ENCODE measurements around the gene SF3B6. TPM values are rescaled to one million over a fixed set of nuclear protein-coding genes. Genes with fewer than 3 reads are reported as not detected.

The SF3B6 gene
- total RNA-seq: 100 to 1,000 TPM in 3 of 4 donors, 10 to 100 TPM in 1; 91.3 to 150 (median 125) TPM

GRCh38 chr2:24075915-24076848, at the start of gene SF3B6:
TSS of gene SF3B6 (minus strand) at chr2:24076326. CDS start at chr2:24076229, 97 bp downstream.
- intact Hi-C loops (cut with DNase I): loop anchor here (10.0 kb wide), 1 partner anchor 151 kb away; the partner anchor contains the start of gene ATAD2B
- 0% methylated on average over 23 to 24 of the region's 64 CpGs for WGBS, 2 donors
- Histone ChIP-seq H3K4me1 (peaks cover 15 to 45% (median 15%) of the 10 kb centered on the region in 3 donors), H3K27me3 (no peaks in the 10 kb centered on the region), H3K36me3 (peaks cover 0 to 55% (median 7%) of the 10 kb centered on the region in 3 donors), H3K27ac (peak within 1 kb of the TSS; percentile 97 to 100 (median 98)), H3K4me3 (peak within 1 kb of the TSS; percentile 60 to 86 (median 76)), H3K9me3 (no peaks in the 10 kb centered on the region)
- DNase-seq: peak; percentile 99
- TF ChIP-seq CTCF (IDR thresholded peaks at IDR 0.05): no peak
- peak in 3 of 4 donors; percentile 25 to 84 (median 63) for TF ChIP-seq POLR2A (IDR thresholded peaks at IDR 0.05)

- Histone ChIP-seq H3K4me3 (peak overlapping the region; percentile 67 to 90 (median 82)), H3K27me3 (no peaks in the 10 kb centered on the region), H3K4me1 (peaks cover 0 to 32% (median 14%) of the 10 kb centered on the region in 3 donors), H3K36me3 (no peaks in the 10 kb centered on the region), H3K27ac (peak overlapping the region; percentile 86 to 95 (median 92)), H3K9me3 (no peaks in the 10 kb centered on the region)
- 14 to 26% methylated on average over 5 to 6 of the region's 9 CpGs for WGBS, 2 donors
- intact Hi-C loops (cut with DNase I): no loop called here
- TF ChIP-seq CTCF (IDR thresholded peaks at IDR 0.05) (no peak), POLR2A (IDR thresholded peaks at IDR 0.05) (no peak)
- DNase-seq: no peak
Observed at GRCh38 chr2:24123922-24124580, 47.9 kb upstream of the SF3B6 start.

- no peaks in the 10 kb centered on the region for H3K36me3 ChIP-seq
- H3K4me3 ChIP-seq: peak within 1 kb of the TSS; percentile 67 to 90 (median 82)
- no peak for TF ChIP-seq CTCF (IDR thresholded peaks at IDR 0.05)
- peak in 2 of 4 donors; percentile 81 to 86 for TF ChIP-seq POLR2A (IDR thresholded peaks at IDR 0.05)
- H3K4me1 ChIP-seq: peaks cover 0 to 32% (median 14%) of the 10 kb centered on the region in 3 donors
- H3K27ac ChIP-seq: peak within 1 kb of the TSS; percentile 86 to 95 (median 92)
- intact Hi-C loops (cut with DNase I): no loop called here
- peak; percentile 27 for DNase-seq
- no CpG with 5 or more reads among the region's 103 CpGs for WGBS, 2 donors
- no peaks in the 10 kb centered on the region for H3K27me3 ChIP-seq
- H3K9me3 ChIP-seq: no peaks in the 10 kb centered on the region
Observed at GRCh38 chr2:24123195-24123921, 47.2 kb upstream of the SF3B6 start, which contains the start of the genes FAM228B and PFN4. TSS of gene FAM228B (plus strand) at chr2:24123469. CDS start at chr2:24124362, 893 bp downstream. TSS of gene PFN4 (minus strand) at chr2:24123334. CDS start at chr2:24122535, 799 bp downstream.

- no peaks in the 10 kb centered on the region for H3K36me3 ChIP-seq
- peak overlapping the region; percentile 67 to 90 (median 82) for H3K4me3 ChIP-seq
- H3K4me1 ChIP-seq: peaks cover 0 to 32% (median 14%) of the 10 kb centered on the region in 3 donors
- no peak for DNase-seq
- no peak for TF ChIP-seq CTCF (IDR thresholded peaks at IDR 0.05)
- no peak for TF ChIP-seq POLR2A (IDR thresholded peaks at IDR 0.05)
- intact Hi-C loops (cut with DNase I): no loop called here
- H3K27ac ChIP-seq: peak overlapping the region; percentile 86 to 95 (median 92)
- no peaks in the 10 kb centered on the region for H3K9me3 ChIP-seq
- 11 to 15% methylated on average over 9 to 12 of the region's 15 CpGs for whole genome bisulfite sequencing, 2 donors
- no peaks in the 10 kb centered on the region for H3K27me3 ChIP-seq
Observed at GRCh38 chr2:24122366-24123194, 46.5 kb upstream of the SF3B6 start.
